GM04504 (cell line): ENCODE measurements around the gene SRPRB.

Experiments used
- DNase-seq: peaks from one replicate; pipeline ENCODE4 v3.0.0-alpha.2; 2012; ENCODE audit warnings: low read depth

SRPRB gene

GRCh38 chr3:133840767-133841166 is 35.2 kb downstream of the SRPRB start:
- no peak for DNase-seq

DNA sequence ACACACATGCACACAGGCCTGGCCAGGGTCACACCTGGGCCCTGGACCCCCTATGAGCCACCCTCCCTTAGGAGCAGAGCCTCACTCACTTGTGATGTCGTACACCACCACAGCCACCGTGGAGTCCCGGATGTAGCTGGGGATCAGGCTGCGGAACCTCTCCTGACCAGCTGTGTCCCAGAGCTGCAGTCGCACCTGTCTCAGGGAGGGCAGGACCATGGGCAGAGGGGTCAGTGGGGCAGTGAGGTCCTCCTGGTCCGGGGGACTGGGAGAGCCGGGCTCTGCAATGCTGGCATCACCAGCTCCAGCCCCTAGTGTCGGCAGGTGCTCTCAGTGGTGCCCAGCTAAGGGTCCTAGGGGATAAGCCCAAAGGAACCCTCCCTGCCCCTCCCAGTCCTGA is 35.6 kb downstream of the SRPRB start:
- no peak for DNase-seq

DNA sequence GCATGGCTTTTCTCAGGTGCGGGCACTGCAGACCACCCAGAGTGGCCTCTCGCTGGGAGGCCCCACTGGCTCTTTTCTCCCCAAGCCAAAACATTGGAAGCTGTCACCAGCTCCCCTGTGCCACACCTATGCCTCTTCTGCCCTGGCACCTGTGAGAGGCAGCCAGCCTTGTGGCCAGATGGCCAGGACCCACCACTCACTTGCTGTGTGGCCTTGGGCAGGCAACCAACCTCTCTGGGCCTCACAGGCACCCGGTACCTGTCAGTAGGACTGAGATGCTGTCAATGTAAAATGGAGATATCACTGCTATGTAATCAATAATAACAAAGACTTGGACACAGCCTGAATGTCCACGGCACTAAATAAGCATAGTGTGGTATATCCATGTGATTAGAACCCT is 36.5 kb downstream of the SRPRB start:
- no peak for DNase-seq

DNA sequence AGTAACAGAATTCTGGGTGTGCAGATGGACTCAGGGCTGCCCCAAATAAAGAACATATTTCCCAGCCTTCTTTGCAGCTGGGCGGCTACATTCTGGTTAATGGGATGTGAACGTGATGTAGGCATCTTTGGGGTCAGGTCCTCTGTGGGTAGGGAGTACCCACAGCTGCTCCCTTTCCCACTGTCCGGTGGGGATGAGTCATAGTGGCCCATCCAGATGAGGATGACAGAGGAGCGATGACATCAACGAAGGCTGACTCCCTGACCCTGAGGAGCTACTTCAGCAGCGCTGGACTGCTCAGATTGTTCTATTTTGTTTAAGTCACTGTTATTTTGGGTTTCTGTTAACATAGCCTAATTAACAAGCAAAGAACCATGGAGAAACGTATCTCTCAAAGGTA is 38.0 kb downstream of the SRPRB start:
- DNase-seq, result no peak

- DNase-seq, result no peak
Observed at GRCh38 chr3:133845127-133845526, 39.5 kb downstream of the SRPRB start.

- no peak for DNase-seq
Observed at GRCh38 chr3:133849346-133849745, 43.7 kb downstream of the SRPRB start.

DNA sequence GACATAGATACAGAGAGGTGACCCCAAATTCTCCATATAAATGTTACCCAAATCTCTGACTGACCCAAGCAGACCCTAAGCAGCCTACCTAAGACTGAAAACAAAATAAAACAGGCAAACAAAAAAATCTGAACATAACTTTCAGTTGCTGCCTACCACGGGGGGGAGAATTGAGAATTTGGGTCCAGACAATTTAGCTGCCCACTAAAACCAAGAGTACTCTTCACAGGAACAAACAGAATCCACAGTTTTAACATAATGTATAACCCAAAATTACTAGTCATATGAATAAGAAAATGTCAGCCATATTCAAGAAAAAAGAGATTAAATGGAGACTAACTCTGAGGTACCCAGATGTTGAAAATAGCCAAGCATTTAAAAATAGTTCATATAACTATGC is 44.4 kb downstream of the SRPRB start:
- DNase-seq, result no peak

GRCh38 chr3:133851266-133851906 is 45.8 kb downstream of the SRPRB start:
- DNase-seq, result no peak

DNA sequence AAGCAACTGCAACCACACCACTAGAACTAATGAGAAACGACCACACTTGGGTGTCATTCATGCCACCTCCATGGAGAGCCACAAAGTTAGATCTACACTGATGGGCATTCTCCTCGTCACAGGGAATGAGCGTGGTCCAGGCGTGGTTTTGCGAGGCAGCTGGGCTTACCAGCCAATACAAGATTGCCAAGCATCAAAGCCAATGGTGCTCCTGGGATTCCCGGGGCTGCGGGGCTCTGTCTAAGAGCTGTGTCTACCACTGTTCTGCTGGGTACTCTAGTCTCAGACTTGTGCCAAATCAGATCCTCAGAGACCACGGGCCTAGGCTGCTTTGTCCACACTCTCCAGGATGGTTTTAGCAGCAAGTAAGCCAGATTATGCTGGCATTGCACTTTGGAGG is 46.3 kb downstream of the SRPRB start:
- DNase-seq, result no peak

GRCh38 chr3:133853063-133853924 is 47.7 kb downstream of the SRPRB start:
- no peak for DNase-seq

DNA sequence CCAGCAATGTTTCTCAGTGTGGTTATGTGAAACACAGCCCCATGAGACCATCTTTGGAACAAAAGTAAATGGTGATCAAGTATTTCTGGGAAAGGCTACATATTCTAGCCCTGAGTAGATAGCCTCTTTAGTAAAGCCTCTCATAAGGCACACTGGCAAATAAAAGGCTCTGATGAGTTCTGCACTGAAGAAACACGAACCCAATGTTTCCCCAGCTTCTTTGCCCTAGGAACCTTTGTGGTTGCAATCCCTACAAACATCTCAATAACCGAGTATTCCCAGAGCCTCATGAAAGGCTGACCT is 48.3 kb downstream of the SRPRB start:
- DNase-seq, result no peak

GRCh38 chr3:133854264-133855001 is 48.8 kb downstream of the SRPRB start:
- DNase-seq, result no peak

- no peak for DNase-seq
Observed at GRCh38 chr3:133855002-133855370, 49.4 kb downstream of the SRPRB start.

DNA sequence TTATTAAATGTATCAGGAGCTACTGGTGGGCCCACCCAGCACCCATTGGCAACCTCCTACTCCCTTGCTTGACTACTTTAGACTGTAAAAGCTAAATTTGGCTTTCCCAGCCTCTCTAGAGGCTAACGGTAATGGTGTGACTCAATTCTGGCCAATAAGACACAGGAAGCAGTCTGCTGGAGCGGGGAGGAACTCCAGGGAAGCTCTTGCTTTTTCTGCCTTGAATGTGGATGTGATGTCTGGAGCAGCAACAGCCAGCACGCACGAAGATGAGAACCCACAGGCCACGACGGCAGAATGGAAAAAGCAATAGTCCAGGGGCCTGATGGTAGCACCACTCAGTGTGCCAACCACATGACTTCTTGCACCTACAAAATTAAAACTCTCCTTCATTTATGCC is 50.2 kb downstream of the SRPRB start:
- DNase-seq, result no peak

DNA sequence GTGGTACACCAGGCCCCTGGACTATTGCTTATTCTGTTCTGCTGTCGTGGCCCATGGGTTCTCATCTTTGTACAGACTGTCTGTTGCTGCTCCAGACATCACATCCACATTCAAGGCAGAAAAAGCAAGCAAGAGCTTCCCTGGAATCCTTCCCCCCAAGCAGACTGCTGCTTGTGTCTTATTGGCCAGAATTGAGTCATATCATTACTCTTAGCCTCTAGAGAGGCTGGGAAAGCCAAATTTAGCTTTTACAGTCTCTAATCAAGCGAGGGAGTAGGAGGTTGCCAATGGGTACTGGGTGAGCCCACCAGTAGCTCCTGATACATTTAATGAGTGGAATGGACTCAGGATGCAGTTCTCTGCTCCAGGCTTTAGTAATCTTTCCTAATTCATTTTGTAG is 50.7 kb downstream of the SRPRB start:
- no peak for DNase-seq

GRCh38 chr3:133857767-133858166 is 52.2 kb downstream of the SRPRB start:
- no peak for DNase-seq

DNA sequence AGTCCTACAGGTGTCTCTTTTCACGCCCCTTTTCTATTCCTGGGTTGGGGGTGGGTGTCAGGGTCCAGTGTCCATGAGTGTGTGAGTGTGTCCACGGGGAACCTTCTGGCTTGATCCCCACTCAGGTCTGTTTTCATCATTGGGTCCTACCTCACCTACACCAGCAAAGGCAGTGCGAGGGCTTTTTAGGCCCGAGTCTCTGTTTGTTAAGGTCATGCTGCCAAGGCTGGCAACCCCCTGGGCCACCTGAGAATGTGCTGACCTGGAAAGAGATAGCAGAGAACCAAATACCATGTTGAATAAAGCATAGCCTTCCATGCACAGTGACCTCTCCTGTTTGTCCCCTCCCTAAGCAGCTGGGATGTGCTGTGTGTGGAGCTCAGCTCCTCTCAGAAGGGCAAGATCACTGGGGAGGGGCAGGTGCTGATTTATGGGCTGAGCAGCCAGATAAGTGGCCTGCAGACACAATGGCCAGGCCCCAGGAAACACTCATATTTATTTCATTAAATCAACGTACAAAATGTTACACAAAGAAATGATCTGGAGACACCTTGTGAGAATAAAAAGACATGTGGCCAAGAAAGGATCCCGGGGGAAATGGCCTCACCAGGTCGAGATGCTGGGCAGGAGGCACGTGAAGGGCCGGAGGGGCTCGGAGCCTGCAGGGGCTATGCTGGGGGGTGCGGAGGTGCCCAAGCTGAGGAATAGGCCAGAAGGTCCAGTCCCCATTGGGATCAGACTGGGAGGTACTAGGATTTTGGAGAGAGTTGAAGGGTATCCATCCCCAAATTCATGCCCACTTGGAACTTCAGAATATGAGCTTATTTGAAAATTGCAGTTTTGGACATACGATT is 54.0 kb downstream of the SRPRB start:
- no peak for DNase-seq

- no peak for DNase-seq
Observed at GRCh38 chr3:133860519-133860918, 54.9 kb downstream of the SRPRB start.

DNA sequence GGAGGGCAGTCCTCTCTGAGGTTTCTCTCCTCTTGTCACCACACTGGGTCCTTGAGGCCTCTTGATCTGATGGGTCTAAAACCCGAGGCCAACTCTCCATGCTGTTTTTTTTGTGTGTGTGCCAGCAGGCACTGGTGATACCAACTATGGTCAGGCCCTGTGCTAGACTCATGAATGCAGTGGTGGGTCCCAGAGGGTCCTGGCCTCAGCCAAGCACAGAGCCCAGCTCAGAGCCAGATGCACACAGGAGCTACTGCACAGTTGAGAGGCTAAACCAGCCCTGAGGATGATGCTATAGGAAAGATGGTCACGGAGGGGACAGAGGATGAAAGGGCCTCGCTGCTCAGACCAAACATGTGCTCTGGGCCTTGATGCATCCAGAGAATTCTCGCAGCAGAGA is 56.5 kb downstream of the SRPRB start:
- no peak for DNase-seq

DNA sequence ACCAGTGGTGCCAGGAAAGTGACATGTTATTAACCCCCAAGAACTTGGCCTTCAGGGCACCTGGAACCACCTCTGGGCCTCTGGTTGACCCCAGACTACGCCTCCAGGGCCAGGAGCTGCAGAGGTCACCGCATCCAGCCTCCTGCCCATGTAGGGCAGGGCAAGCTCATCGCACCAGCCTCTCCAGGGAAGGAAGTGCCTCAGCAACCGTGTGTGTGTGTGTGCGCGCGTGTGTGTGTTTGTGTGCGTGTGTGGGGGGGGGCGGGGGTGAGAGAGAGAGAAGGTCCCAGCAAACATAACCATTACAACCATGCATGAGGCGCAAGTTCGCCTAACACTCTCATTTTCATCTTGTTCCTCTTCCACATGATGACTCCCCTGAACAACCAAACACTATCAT is 58.3 kb downstream of the SRPRB start:
- no peak for DNase-seq

DNA sequence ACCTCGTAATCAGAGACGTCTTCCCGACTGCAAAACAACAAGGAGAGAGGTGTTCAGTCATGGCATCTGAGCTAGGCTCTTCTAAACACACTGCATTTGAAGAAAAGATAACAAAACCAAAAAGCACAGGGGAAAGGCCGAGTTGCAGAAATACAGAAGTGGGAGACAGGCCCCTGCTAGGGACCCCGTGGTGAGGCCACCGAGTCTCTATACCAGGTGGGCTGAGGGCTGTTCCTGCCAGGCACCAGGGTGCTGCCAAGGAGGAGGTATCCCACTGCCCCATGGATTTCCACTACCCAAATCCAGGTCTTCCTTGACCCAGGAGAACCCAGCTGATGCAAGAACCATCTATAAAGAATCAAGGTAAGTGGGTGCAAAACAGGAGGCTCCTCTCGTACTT is 59.0 kb downstream of the SRPRB start:
- DNase-seq, result no peak

- DNase-seq, result no peak
Observed at GRCh38 chr3:133865136-133865855, 59.7 kb downstream of the SRPRB start.
